Mesodermal cell (in vitro differentiated cells): ENCODE measurements around the gene CACNA2D2.

Experiments used
- H3K27ac ChIP-seq: 2 replicates; pipeline ENCODE4 v1.7.0; 2013; ENCODE audit warnings: mild to moderate bottlenecking, low read depth, low read length, moderate library complexity; ENCODE audit not compliant: severe bottlenecking
- H3K36me3 ChIP-seq: 2 replicates; pipeline ENCODE4 v1.7.1; 2013; ENCODE audit warnings: mild to moderate bottlenecking, low read length, moderate library complexity; ENCODE audit not compliant: control insufficient read depth, insufficient read depth
- H3K4me1 ChIP-seq: one replicate; pipeline ENCODE4 v1.7.1; 2013; ENCODE audit warnings: mild to moderate bottlenecking, low read length; ENCODE audit not compliant: insufficient read depth, control insufficient read depth, poor library complexity, severe bottlenecking
- H3K4me3 ChIP-seq: 2 replicates; pipeline ENCODE4 v1.7.0; 2013; ENCODE audit warnings: low read length, control low read depth, mild to moderate bottlenecking; ENCODE audit not compliant: insufficient read depth, poor library complexity, severe bottlenecking; ENCODE audit errors: extremely low read depth
- H3K9me3 ChIP-seq: 2 replicates; pipeline ENCODE4 v1.7.1; 2013; ENCODE audit warnings: mild to moderate bottlenecking, low read length, moderate library complexity; ENCODE audit not compliant: control insufficient read depth
- WGBS, 2 experiments: methylation state at CpG; one replicate each; pipeline ENCODE4 v1.1.5; 2013; ENCODE audit warnings: missing lambda C conversion rate in 2 of 2; ENCODE audit not compliant: insufficient coverage in 2 of 2; 5-methylcytosine and 5-hydroxymethylcytosine counted together

Gene CACNA2D2

GRCh38 chr3:50478671-50479260 lies 24.7 kb downstream of the CACNA2D2 start:
- WGBS, 2 experiments, result 89 to 100% methylated on average over 1 to 2 of the region's 2 CpGs

GRCh38 chr3:50478051-50478450 lies 25.4 kb downstream of the CACNA2D2 start:
- no peak overlapping the region for H3K4me3 ChIP-seq
- WGBS, 2 experiments, result 89% methylated on average over 5 to 7 of the region's 7 CpGs
- H3K27ac ChIP-seq, result no peak overlapping the region
- H3K36me3 ChIP-seq, result no peaks in the 10 kb centered on the region
- peaks cover 10% of the 10 kb centered on the region for H3K4me1 ChIP-seq
- no peaks in the 10 kb centered on the region for H3K9me3 ChIP-seq

More at GRCh38 chr3:50478671-50479260, 24.7 kb downstream of the CACNA2D2 start:
- Histone ChIP-seq H3K4me1 (peaks cover 10% of the 10 kb centered on the region), H3K9me3 (no peaks in the 10 kb centered on the region), H3K36me3 (no peaks in the 10 kb centered on the region), H3K27ac (no peak overlapping the region), H3K4me3 (no peak overlapping the region)

- H3K36me3 ChIP-seq, result no peaks in the 10 kb centered on the region
- WGBS, 2 experiments, result 92 to 94% methylated on average over 9 to 12 of the region's 12 CpGs
- peaks cover 10% of the 10 kb centered on the region for H3K4me1 ChIP-seq
- H3K4me3 ChIP-seq, result no peak overlapping the region
- no peak overlapping the region for H3K27ac ChIP-seq
- no peaks in the 10 kb centered on the region for H3K9me3 ChIP-seq
Observed at GRCh38 chr3:50475348-50475747, 28.1 kb downstream of the CACNA2D2 start.

- Histone ChIP-seq H3K9me3 (no peaks in the 10 kb centered on the region), H3K27ac (peak overlapping the region; percentile 23), H3K4me3 (no peak overlapping the region), H3K36me3 (no peaks in the 10 kb centered on the region), H3K4me1 (peaks cover 10% of the 10 kb centered on the region)
- WGBS, 2 experiments, result 88 to 90% methylated on average over 5 to 6 of the region's 6 CpGs
Observed at GRCh38 chr3:50474717-50475116, 28.7 kb downstream of the CACNA2D2 start.

GRCh38 chr3:50473768-50474167 lies 29.7 kb downstream of the CACNA2D2 start:
- WGBS, 2 experiments, result 86 to 90% methylated on average over 3 to 9 of the region's 10 CpGs
- Histone ChIP-seq H3K4me3 (no peak overlapping the region), H3K4me1 (peaks cover 10% of the 10 kb centered on the region)

GRCh38 chr3:50472958-50473357 lies 30.5 kb downstream of the CACNA2D2 start:
- Histone ChIP-seq H3K4me1 (peaks cover 10% of the 10 kb centered on the region), H3K27ac (no peak overlapping the region)
- 82 to 87% methylated on average over 3 to 6 of the region's 6 CpGs for WGBS, 2 experiments

More at GRCh38 chr3:50473768-50474167, 29.7 kb downstream of the CACNA2D2 start:
- Histone ChIP-seq H3K9me3 (no peaks in the 10 kb centered on the region), H3K36me3 (no peaks in the 10 kb centered on the region), H3K27ac (no peak overlapping the region)

GRCh38 chr3:50470658-50471057 lies 32.8 kb downstream of the CACNA2D2 start:
- 80 to 94% methylated on average over 1 to 3 of the region's 12 CpGs for WGBS, 2 experiments
- Histone ChIP-seq H3K36me3 (no peaks in the 10 kb centered on the region), H3K4me1 (peaks cover 10% of the 10 kb centered on the region), H3K4me3 (no peak overlapping the region), H3K27ac (no peak overlapping the region), H3K9me3 (no peaks in the 10 kb centered on the region)

More at GRCh38 chr3:50472958-50473357, 30.5 kb downstream of the CACNA2D2 start:
- no peak overlapping the region for H3K4me3 ChIP-seq
- no peaks in the 10 kb centered on the region for H3K36me3 ChIP-seq
- H3K9me3 ChIP-seq, result no peaks in the 10 kb centered on the region

GRCh38 chr3:50467919-50468318 lies 35.5 kb downstream of the CACNA2D2 start:
- Histone ChIP-seq H3K27ac (no peak overlapping the region), H3K36me3 (no peaks in the 10 kb centered on the region), H3K4me3 (no peak overlapping the region), H3K4me1 (no peaks in the 10 kb centered on the region), H3K9me3 (no peaks in the 10 kb centered on the region)
- WGBS, 2 experiments, result 66 to 81% methylated on average over 5 to 6 of the region's 10 CpGs

- Histone ChIP-seq H3K27ac (no peak overlapping the region), H3K4me1 (no peaks in the 10 kb centered on the region), H3K36me3 (no peaks in the 10 kb centered on the region), H3K4me3 (no peak overlapping the region), H3K9me3 (no peaks in the 10 kb centered on the region)
- WGBS, 2 experiments, result 91 to 95% methylated on average over 5 of the region's 6 CpGs
Observed at GRCh38 chr3:50466177-50466576, 37.3 kb downstream of the CACNA2D2 start.

GRCh38 chr3:50464569-50464968 lies 38.9 kb downstream of the CACNA2D2 start:
- no peaks in the 10 kb centered on the region for H3K4me1 ChIP-seq
- no peak overlapping the region for H3K27ac ChIP-seq
- 57 to 69% methylated on average over 4 to 5 of the region's 6 CpGs for WGBS, 2 experiments
- H3K36me3 ChIP-seq, result no peaks in the 10 kb centered on the region
- no peak overlapping the region for H3K4me3 ChIP-seq
- no peaks in the 10 kb centered on the region for H3K9me3 ChIP-seq

- no peaks in the 10 kb centered on the region for H3K36me3 ChIP-seq
- no peaks in the 10 kb centered on the region for H3K9me3 ChIP-seq
- no peak overlapping the region for H3K4me3 ChIP-seq
- no peaks in the 10 kb centered on the region for H3K4me1 ChIP-seq
- H3K27ac ChIP-seq, result no peak overlapping the region
- WGBS, 2 experiments, result no CpG with 5 or more reads among the region's 3 CpGs
Observed at GRCh38 chr3:50459785-50460184, 43.6 kb downstream of the CACNA2D2 start.
